ENCODE measurements around the gene TUBB6. TPM values are rescaled to one million over a fixed set of nuclear protein-coding genes. Genes with fewer than 3 reads are reported as not detected.

TUBB6 gene
- total RNA-seq = 457 and 886 TPM in 2 replicates

GRCh38 chr18:12307701-12308385, at the start of gene TUBB6:
TUBB6 (plus strand) TSS chr18:12308241; CDS start chr18:12308293, 52 bp downstream.

Other genes starting within 250 kb of the TUBB6 start
- gene ANKRD62, start 214.4 kb upstream of the TUBB6 start, total RNA-seq = 0.21 TPM in 1 of 2 replicates, not detected in the other
- 2.3 and 4.3 TPM in 2 replicates for gene CIDEA, start 53.9 kb upstream of the TUBB6 start, total RNA-seq
- 62.4 and 67.8 TPM in 2 replicates for gene AFG3L2, start 69.0 kb downstream of the TUBB6 start, total RNA-seq
- 2.7 and 3.6 TPM in 2 replicates for gene PRELID3A, start 99.7 kb downstream of the TUBB6 start, total RNA-seq